Gastroesophageal sphincter (tissue), 2 donors: Measurements from ENCODE around the gene MARS1.

Experiments
- POLR2A ChIP-seq, 2 donors: fragments of 450-650 bp; IDR thresholded peaks; one replicate each; pipeline ENCODE4 v1.6.1; 2017; ENCODE audit warnings: antibody characterized with exemption in 2 of 2, mild to moderate bottlenecking in 2 of 2, moderate library complexity in 1 of 2
- POLR2AphosphoS5 ChIP-seq: sonication (generic); formaldehyde crosslinking; IDR thresholded peaks from one replicate; pipeline ENCODE4 v1.6.1; 2017; ENCODE audit warnings: antibody characterized with exemption

DNA sequence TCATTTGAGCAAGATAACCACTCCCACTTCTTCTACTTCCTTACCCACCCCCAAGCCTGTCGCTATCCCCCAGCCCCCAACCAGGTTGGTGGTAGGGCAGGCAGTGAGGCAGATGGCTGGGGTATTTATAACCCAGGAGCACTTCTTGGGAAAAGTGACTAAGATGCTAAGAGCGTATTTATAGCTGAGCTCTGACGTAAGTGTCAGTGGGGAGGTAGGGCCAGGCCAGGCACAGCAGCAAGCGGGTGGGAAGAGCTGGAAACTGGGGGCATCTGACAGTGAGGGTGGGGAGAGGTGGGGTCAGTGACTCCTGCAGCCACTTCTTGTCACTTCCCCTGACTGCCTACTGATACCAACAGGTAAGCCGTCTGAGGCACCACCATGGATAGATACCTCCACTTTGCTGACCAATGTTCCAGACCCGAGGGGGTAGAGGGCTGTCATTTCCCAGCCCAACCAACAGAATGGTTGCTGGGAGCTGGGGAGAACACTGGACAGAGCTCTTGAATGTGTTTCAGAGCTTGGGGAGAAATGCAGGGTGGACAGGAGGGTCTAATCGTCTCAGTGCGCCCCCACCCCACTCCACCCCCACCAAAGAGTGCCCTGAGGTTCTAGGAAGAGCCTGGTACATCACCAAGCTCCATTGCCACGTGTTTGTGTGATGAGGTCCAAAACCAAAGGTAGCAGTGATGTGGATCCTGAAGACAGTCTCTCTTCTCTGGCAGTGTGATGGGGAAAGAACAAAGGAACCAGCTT, 35.5 kb upstream of the MARS1 start:
- TF ChIP-seq POLR2A (IDR thresholded peaks at IDR 0.05): no peak
- TF ChIP-seq POLR2AphosphoS5: no peak
